GM13976 (cell line): ENCODE results near the gene ST7L.
A peak's percentile ranks its signal among the peaks of the same experiment; 100 is the strongest.
"Not testable (repeated sequence)": the region's sequence is repeated elsewhere in the genome, so short reads cannot be mapped to it uniquely, and the experiment has no call there.

Experiments
- DNase-seq: peaks from one replicate; pipeline ENCODE4 v3.0.0; 2012; ENCODE audit warnings: low spot score
- CTCF ChIP-seq: IDR thresholded peaks from 2 replicates; pipeline ENCODE4 v1.5.1; 2012; ENCODE audit warnings: borderline replicate concordance, mild to moderate bottlenecking; ENCODE audit not compliant: insufficient read depth; ENCODE audit errors: extremely low read depth, missing control alignments, control extremely low read depth
- in situ Hi-C: fragments of 300-500 bp; cut with MboI; formaldehyde crosslinking; loops from one replicate; pipeline ENCODE4 v1.12.0; 2022; ENCODE audit warnings: low sequenced_read_pairs, mixed read lengths, inconsistent platforms; ENCODE audit not compliant: unreplicated experiment

Gene ST7L

DNA sequence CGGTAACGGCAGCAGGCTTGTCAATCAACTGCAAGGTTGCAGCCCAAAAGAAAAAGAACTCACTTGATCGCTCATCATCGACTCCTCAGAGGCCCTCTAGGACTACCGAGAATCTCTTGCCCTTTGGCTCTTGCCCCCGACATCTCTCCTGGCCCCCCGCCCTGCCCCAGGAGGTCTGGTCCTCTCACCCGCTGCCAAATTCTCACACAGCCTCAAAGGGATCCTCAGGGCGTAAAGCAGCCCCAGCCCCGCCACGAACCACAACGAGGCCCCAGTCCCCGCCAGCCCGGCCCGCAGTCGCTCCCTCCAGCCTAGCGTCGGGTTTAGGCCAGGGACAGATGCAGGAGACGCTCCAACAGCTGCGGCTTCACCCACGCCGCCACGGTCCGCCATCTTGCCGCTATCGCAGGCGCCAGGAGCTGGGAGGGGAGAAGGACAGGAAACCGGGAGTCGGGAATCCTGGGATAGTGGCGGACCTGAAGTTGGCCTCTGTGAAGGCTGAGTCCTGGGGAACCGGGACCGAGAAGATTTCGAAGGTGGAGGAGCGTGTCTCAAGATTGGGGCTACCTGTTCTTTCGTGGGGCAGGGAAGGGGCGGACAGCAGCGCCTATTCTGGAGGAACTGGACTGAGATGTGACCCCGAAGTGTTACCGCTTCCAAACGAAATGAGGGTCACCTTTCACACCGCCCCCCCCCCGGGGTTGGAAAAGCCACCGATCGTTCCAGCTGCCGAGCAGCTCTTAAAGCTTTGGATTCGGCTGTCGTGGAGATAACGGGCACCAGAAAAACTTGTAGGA, at the start of gene ST7L:
Gene ST7L (minus strand): TSS at position 421 of the 797 bp plus-strand sequence. CDS start 28 bp downstream, at position 393.
- TF ChIP-seq CTCF, result no peak
- in situ Hi-C loops, result loop anchor here (5.0 to 10.0 kb wide), 2 partner anchors 88 to 224 kb away; partner anchors contain the start of genes CTTNBP2NL and RHOC
- peak; percentile 57 for DNase-seq

DNA sequence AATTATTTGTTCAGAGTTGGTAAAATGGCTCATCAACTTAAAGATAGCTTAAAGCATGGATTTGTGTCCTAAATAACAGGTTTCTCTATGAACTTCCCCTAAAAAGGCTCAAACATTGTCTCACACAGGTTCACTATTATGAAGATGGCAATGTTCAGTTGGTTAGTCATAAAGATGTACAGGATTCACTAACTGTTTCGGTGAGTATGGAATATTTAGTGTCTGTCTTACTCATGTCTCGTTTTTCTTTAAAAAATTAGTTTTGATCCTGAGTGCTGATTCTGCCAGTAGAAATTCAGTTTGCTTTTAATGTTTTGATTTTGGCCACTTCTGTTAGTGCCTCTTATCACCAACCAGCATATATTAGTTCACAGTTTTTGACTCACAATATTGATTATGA, 48.0 kb upstream of the ST7L start:
- TF ChIP-seq CTCF, result no peak
- DNase-seq, result no peak
- in situ Hi-C loops, result no loop called here

- no peak for DNase-seq
- in situ Hi-C loops, result no loop called here
- TF ChIP-seq CTCF, result no peak
Observed at GRCh38 chr1:112665857-112666256, 46.9 kb upstream of the ST7L start.

DNA sequence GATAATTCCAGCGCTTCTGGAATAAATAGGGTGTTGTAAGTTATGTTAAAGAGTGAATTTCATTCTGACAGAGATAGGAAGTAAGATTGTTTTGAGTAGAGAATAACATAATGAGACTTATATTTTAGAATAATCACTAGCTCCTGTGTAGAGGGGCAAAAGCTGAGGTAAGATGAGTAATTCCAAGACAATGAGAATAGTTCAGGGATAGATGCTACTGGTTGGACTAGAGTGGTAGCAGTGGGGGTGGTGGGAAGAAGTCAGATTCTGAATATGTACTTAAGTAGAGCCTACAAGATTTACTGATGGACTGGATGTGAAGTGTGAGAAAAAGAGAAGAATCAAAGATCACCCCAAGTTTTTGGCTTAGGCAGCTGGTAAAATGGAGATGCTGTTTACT, 32.3 kb upstream of the ST7L start:
- no peak for TF ChIP-seq CTCF
- DNase-seq, result no peak
- in situ Hi-C loops, result no loop called here

- DNase-seq, result no peak
- in situ Hi-C loops, result no loop called here
- no peak for TF ChIP-seq CTCF
Observed at GRCh38 chr1:112646225-112646624, 27.3 kb upstream of the ST7L start.

DNA sequence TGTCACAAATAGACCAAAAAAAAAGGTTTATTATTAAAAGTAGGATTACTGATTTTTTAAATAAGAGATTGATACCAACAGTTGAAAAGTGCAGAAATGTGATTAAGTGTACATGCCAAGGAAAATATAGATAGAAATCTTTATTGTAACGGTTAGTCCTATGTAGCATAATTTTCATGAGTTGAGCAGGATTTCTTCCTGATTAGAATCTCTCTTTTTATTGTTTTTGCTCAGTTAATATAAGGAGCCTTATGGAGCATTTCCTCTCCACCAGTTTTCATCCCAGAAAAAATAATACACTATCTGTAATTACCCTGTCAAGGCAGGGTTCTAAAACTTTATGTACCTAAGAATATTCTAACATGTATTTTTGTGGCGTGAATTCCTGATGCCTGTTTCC, 24.1 kb upstream of the ST7L start:
- TF ChIP-seq CTCF, result no peak
- in situ Hi-C loops, result no loop called here
- DNase-seq, result no peak

GRCh38 chr1:112640437-112640836, 21.5 kb upstream of the ST7L start:
- in situ Hi-C loops, DNase-seq: not testable (repeated sequence)
